Fibroblast of upper back skin (primary cell): ENCODE data around the gene SLC13A2.
"Not testable (repeated sequence)": the region's sequence is repeated elsewhere in the genome, so short reads cannot be mapped to it uniquely, and the experiment has no call there.

Experiments
- DNase-seq: peaks from one replicate; pipeline ENCODE4 v3.0.0-alpha.2; 2013

The SLC13A2 gene

GRCh38 chr17:28518578-28518977, 45.1 kb downstream of the SLC13A2 start:
- DNase-seq: no peak

DNA sequence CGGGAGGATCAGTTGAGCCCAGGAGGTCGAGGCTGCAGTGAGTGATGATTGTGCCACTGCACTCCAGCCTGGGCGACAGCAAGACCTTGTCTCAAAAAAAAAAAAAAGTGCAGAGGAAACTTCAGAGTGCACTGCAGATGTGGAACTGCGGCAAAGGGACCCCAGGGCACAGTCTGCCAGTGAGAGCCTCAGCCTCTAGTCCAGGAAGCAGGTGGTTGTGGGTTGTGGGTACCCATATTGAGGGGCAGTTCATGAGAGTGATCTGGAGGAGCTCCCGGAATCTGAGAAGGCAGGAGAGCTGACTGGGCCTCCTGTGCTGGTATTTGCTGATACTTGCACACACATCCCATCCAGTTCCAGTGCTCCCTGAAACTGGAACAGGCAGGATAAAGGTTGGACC, 45.8 kb downstream of the SLC13A2 start:
- no peak for DNase-seq

DNA sequence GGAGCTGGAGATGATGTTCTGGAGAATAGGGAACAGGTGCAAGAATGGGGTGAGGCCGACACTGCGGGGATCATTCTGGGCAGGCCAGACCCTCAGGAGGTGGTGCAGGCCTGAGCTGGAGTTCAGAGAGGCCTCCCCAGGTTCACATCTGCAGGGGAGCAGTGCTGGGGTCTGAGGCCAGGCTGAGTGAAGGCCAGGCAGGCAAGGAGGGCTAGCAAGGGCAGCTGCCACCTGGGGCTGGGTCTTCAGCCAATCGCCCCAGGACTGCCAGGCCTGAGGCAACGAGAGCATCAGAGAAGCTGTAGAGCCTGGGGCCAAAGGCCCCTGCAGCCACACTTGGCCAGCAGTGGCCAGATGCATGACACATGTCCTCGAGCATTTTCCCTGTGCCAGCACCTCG, 47.2 kb downstream of the SLC13A2 start:
- DNase-seq: no peak

GRCh38 chr17:28521311-28522085, 48.1 kb downstream of the SLC13A2 start:
- no peak for DNase-seq

GRCh38 chr17:28522281-28522680, 48.8 kb downstream of the SLC13A2 start:
- DNase-seq: not testable (repeated sequence)

- no peak for DNase-seq
Observed at GRCh38 chr17:28523186-28523585, 49.7 kb downstream of the SLC13A2 start.

DNA sequence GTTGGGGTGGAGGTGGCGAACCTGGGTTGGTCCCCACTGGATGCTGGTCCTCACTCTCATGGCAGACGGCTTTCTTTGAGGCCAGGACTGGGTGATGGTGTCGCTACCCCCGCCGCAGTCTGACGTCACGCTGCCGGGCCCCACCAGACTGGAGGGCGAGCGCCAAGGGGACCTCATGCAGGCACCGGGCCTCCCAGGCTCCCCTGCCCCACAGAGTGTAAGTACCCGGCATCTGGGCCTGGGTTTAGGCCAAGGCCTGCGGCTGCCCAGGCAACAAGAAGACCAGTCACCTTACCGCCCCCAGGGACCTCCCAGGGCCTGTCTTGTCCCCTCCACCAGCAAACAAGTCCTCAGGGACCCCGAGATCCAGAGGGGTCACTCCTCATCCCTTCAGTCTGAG, 50.4 kb downstream of the SLC13A2 start:
- no peak for DNase-seq

- DNase-seq: peak; percentile 44
Observed at GRCh38 chr17:28524476-28525424, 51.3 kb downstream of the SLC13A2 start.

DNA sequence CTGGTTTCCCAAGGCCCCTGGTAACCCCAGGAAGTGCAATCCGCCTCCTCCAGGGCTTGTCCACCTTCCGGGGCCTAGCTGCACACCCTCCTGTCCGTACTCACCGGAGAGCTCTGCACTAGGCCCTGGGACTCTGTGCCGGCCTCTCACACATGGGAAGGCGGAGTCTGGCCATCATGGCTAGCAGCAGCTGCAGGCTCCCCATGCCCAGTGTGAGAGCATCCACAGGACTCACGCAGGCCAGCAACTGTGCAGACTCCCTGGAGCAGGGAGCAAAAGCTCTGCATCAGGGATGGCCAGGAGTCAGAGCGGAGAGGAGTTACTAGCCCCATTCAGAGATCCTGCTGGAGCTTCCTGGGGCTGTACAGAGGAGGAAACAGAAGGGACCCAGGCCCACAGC, 52.9 kb downstream of the SLC13A2 start:
- no peak for DNase-seq

DNA sequence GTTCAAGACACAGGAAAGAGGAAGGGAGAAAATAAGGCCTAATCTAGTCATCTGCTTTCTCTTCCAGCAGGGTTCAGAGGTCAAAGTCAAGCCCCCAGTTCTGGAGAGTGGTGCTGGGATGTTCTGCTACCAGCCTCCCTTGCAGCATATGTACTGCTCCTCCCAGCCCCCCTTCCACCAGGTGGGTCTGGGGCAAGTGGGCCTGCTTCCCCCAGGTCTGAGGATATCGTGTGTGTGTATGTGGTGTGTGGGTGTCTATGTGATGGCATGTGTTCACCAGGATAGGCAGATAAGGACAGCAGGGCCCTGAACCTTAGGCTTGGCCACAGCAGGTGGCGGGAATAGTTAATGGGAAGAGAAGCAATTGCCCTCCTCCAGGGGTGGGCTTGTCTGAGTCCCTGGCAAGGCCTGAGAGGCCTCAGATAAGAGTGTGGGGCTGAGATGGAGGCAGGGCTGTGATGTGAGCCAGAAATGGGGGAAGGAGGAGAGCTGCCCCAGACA, 53.8 kb downstream of the SLC13A2 start:
- no peak for DNase-seq

GRCh38 chr17:28527859-28528258, 54.4 kb downstream of the SLC13A2 start:
- no peak for DNase-seq

- no peak for DNase-seq
Observed at GRCh38 chr17:28528327-28529012, 55.0 kb downstream of the SLC13A2 start.

DNA sequence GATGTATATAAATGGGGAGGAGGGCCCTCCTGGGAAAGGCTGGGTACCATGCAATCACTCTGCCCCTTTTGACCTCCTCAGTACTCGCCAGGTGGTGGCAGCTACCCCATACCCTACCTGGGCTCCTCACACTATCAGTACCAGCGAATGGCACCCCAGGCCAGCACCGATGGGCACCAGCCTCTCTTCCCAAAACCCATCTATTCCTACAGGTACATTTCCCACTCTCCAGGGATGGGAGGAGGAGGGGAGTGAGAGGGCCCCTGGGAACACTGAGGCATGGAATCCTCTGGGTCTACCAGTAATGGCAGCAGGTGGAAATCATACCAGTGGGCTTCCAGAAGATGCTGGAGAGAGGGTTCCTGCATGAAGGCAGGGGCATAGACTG, 55.6 kb downstream of the SLC13A2 start:
- no peak for DNase-seq

GRCh38 chr17:28530250-28530649, 56.8 kb downstream of the SLC13A2 start:
- DNase-seq: no peak

DNA sequence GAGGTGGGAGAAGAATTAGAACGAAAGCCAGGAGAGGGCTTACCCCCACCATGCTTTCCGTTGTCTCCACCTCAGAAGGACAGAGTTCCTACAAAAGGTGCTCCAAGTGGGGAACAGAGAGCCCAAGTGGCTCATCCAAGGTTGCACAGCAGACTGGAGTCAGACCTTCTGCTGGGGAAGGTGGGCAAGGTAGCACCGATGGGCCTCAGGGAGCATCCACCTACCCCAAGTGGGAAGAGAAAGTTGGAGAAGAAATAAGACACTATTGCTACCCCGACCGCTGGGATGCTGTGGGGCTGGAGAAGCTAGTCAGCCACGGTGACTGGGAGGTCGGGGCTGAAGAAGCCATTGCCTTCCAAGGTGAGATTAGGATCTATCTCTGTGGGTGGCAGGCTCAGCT, 57.5 kb downstream of the SLC13A2 start:
- DNase-seq: no peak

- no peak for DNase-seq
Observed at GRCh38 chr17:28532050-28532960, 58.9 kb downstream of the SLC13A2 start.

DNA sequence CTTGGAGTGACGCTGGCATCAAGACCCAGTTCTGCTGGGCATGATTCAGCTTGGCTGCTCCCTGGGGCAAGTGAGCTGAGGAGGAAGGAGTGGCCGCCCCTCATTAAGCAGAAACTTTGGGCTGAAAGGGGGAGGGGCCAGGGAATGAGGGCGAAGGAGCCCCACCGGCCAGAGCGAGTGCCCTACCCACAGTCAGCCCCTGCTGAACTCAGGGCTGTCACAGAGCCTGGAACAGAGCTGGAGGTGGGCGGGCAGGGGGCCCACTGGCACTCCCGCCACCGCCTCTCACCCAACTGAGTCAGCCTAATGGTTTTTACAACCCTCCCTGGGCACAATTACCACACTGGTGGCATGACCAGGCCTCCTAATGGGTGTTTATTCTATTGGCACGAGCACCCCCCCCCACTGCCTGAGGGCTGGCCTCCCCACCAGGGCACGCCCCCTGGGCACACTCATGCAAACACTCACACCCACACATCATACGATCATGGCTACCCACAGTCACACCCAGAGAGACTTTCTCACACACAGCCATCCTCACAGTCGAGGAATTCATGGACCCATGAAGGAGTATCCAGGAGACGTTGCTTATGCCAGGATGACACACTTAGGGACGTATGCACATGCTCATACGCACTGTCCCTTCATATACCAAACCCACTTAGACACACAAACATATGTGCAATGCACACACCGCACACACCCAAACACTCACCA, 59.8 kb downstream of the SLC13A2 start:
- DNase-seq: no peak

- DNase-seq: no peak
Observed at GRCh38 chr17:28534740-28535375, 61.4 kb downstream of the SLC13A2 start.

DNA sequence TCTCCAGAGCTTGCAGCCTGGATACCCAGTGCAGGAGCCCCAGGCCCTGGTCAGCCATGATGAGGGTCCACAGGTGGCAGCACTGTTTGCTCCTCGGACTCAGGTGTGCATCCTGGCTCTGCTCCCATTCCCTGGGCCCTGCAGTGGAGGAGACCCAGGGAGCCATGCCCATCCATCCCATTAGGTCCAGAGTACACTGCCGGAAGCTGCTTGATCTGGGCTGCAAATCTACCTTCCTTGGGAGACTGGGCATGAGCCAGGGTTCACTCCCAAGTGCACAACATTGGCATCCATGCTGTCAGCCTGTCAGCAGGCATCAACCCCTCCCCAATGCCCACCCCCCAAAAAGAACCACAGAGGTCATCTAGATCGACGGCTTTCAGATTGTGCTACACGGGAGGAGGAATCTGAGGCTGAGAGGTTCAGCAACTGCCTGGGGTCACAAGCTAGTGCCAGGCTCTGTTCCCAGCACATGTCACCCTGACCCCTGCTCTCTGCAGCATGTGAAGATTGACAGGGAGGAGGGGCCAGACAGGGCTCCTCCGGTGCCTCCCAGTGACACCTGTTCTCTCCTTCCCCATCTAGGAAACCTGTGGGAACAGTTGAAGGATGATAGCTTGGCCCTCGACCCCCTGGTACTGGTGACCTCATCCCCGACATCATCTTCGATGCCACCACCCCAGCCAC, 63.2 kb downstream of the SLC13A2 start:
- DNase-seq: no peak

DNA sequence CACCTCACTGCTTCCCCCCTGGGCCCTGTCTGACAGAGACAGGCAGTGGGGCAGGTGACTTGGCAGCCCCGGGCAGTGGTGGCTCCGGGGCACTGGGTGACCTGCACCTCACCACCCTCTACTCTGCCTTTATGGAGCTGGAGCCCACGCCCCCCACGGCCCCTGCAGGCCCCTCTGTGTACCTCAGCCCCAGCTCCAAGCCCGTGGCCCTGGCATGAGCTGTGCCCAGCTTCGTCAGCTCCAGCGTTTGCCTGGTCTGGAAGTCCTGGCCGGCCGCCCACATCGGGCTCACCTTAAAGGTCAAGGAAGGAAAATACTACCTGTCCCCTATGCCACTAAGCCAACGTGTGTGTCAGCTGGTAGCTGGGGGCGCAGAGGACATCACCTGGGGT, 63.8 kb downstream of the SLC13A2 start:
- DNase-seq: no peak
